ENCODE data around the gene SLPI.

DNA sequence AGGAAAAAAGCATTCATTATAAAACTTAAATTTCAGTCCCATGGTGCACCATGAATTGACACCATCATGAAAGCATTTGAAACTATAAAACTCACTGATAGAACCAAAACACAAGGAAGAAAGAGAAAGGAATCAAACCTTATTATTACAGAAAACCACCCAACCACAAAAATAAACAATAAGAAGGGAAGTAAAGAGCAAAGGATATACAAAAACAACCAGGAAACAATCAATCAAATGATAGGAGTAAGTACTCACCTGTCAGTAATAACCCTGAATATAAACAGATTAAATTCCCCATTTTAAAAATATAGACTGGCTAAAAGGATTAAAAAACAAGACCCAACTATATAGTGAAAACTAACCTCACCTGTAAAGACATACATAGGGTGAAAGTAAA, 5.8 kb downstream of the SLPI start:
- no peak for TF ChIP-seq CTCF (IDR thresholded peaks at IDR 0.05; ENCODE audit: low read depth, low read length, poor library complexity, severe bottlenecking)
- TF ChIP-seq EZH2phosphoT487 (IDR thresholded peaks at IDR 0.05; ENCODE audit: borderline replicate concordance, low read length): no peak
